Measurements from ENCODE around the gene GSTA3.
"Not testable (repeated sequence)": the region's sequence is repeated elsewhere in the genome, so short reads cannot be mapped to it uniquely, and the experiment has no call there.

GSTA3 gene

GRCh38 chr6:52909131-52909530 is 367 bp downstream of the GSTA3 start:
- DNase-seq: no peak

- DNase-seq: no peak
These were observed 972 bp downstream of the GSTA3 start for GRCh38 chr6:52908526-52908925.

GRCh38 chr6:52904562-52905279 is 4.8 kb downstream of the GSTA3 start:
- DNase-seq: peak in 2 of 3 donors; percentile 10

- no peak for DNase-seq
These were observed 9.0 kb downstream of the GSTA3 start for GRCh38 chr6:52900536-52900935.

GRCh38 chr6:52895790-52896189 is 13.7 kb downstream of the GSTA3 start:
- DNase-seq: not testable (repeated sequence)

- DNase-seq: no peak
These were observed 15.2 kb downstream of the GSTA3 start for GRCh38 chr6:52894285-52894684.

GRCh38 chr6:52893803-52894202 is 15.7 kb downstream of the GSTA3 start:
- no peak for DNase-seq

GRCh38 chr6:52893221-52893620 is 16.3 kb downstream of the GSTA3 start:
- DNase-seq: no peak

- DNase-seq: no peak
These were observed 19.5 kb downstream of the GSTA3 start for GRCh38 chr6:52890018-52890417.

GRCh38 chr6:52887910-52888524 is 21.5 kb downstream of the GSTA3 start:
- DNase-seq: no peak

GRCh38 chr6:52881996-52882841 is 27.3 kb downstream of the GSTA3 start:
- DNase-seq: peak; percentile 72 to 79 (median 74)

- DNase-seq: no peak
These were observed 27.9 kb downstream of the GSTA3 start for GRCh38 chr6:52881662-52881995.

GRCh38 chr6:52877786-52878185 is 31.7 kb downstream of the GSTA3 start:
- no peak for DNase-seq

GRCh38 chr6:52877168-52877567 is 32.3 kb downstream of the GSTA3 start:
- DNase-seq: no peak

- DNase-seq: no peak
These were observed 33.3 kb downstream of the GSTA3 start for GRCh38 chr6:52876056-52876787.

GRCh38 chr6:52872031-52872430 is 37.5 kb downstream of the GSTA3 start:
- DNase-seq: no peak

GRCh38 chr6:52871621-52872020 is 37.9 kb downstream of the GSTA3 start:
- no peak for DNase-seq

- DNase-seq: not testable (repeated sequence)
These were observed 39.0 kb downstream of the GSTA3 start for GRCh38 chr6:52870335-52871091.

GRCh38 chr6:52868899-52869298 is 40.6 kb downstream of the GSTA3 start:
- DNase-seq: not testable (repeated sequence)

GRCh38 chr6:52868240-52868639 is 41.3 kb downstream of the GSTA3 start:
- DNase-seq: no peak

GRCh38 chr6:52861151-52861550 is 48.3 kb downstream of the GSTA3 start:
- DNase-seq: not testable (repeated sequence)

GRCh38 chr6:52858416-52858815 is 51.1 kb downstream of the GSTA3 start:
- no peak for DNase-seq
